Right lobe of liver (tissue), 6 donors: ENCODE results near the gene IGFALS. TPM values are rescaled to one million over a fixed set of nuclear protein-coding genes. Genes with fewer than 3 reads are reported as not detected.

Experiments
- ATAC-seq, 4 donors: fragments of 200-7000 bp; cut with Tn5 transposase; one replicate each; pipeline ENCODE4 v1.9.1; 2020; ENCODE audit warnings: mild to moderate bottlenecking in 4 of 4, moderate library complexity in 4 of 4
- DNase-seq, 3 donors: peaks; one replicate each; pipeline ENCODE4 v3.0.0-alpha.2; 2020
- H3K27ac ChIP-seq, 3 donors: fragments of 200-600 bp; one replicate each; pipeline ENCODE4 v1.8.0; 2022
- H3K27me3 ChIP-seq, 2 donors: fragments of 200-600 bp; one replicate each; pipeline ENCODE4 v1.8.0; 2022
- H3K36me3 ChIP-seq, 4 donors: fragments of 200-600 bp; sonication (generic) in 1 of 4; one replicate each; pipeline versions ENCODE4 v1.5.1 to v1.8.0; 2017 to 2022; ENCODE audit warnings: control low read depth in 1 of 4
- H3K4me1 ChIP-seq, 4 donors: fragments of 200-600 bp; sonication (generic) in 1 of 4; one replicate each; pipeline versions ENCODE4 v1.5.1 to v1.8.0; 2017 to 2022; ENCODE audit warnings: control low read depth in 1 of 4
- H3K4me3 ChIP-seq, 3 donors: fragments of 200-600 bp; one replicate each; pipeline ENCODE4 v1.8.0; 2022
- H3K9me3 ChIP-seq, 4 donors: fragments of 200-600 bp; sonication (generic) in 1 of 4; one replicate each; pipeline versions ENCODE4 v1.5.1 to v1.8.0; 2017 to 2022; ENCODE audit warnings: control low read depth in 1 of 4
- CTCF ChIP-seq, 4 donors: fragments of 200-600 bp in 3 of 4; fragments of 450-650 bp in 1 of 4; IDR thresholded peaks; one replicate each; pipeline versions ENCODE4 v1.5.1 to v1.8.0; 2016 to 2022; ENCODE audit warnings: antibody characterized with exemption in 4 of 4, mild to moderate bottlenecking in 2 of 4
- POLR2A ChIP-seq: fragments of 450-650 bp; IDR thresholded peaks from one replicate; pipeline ENCODE4 v1.6.1; 2017; ENCODE audit warnings: antibody characterized with exemption, mild to moderate bottlenecking
- WGBS: methylation state at CpG from one replicate; pipeline ENCODE4 v1.1.6; 2018; ENCODE audit warnings: low coverage, low lambda C conversion rate; ENCODE audit not compliant: insufficient coverage; ENCODE audit errors: missing lambda C conversion rate; 5-methylcytosine and 5-hydroxymethylcytosine counted together
- intact Hi-C, 2 donors: fragments of 100-400 bp; cut with DNase I; formaldehyde crosslinking; loops; one replicate each; pipeline versions ENCODE4 v1.11.2 to v1.14.1; 2022
- total RNA-seq, 6 experiments: library from RNA; depleted of rRNA in 2 of 6; stranded (reverse); fragments of >200 nt in 2 of 6; fragmentation: NEBNext Ultra II Directional in 3 of 6; extraction: Animal tissue kit (Norgen Biotek cat#: 25700) in 3 of 6; gene quantifications; one replicate each; pipeline versions ENCODE4 v1.1.0 to v1.2.4, GENCODE V29; 2016 to 2023
- donor health status: DM: no; HTN: yes; CAD: no.
- donor health status: DM: no; HTN: no; CAD: no.
- donor health status: DM: no; HTN: no; CAD: no.
- donor health status: DM: no; HTN: yes; CAD: no.
- donor health status: DM: no; HTN: yes; CAD: no.

IGFALS gene
- total RNA-seq, 6 experiments from 2014 or later, result 38.7 to 124 (median 85.3) TPM

- Histone ChIP-seq H3K9me3 (no peaks in the 10 kb centered on the region), H3K4me3 (no peak overlapping the region), H3K27ac (no peak overlapping the region), H3K36me3 (peaks cover 0 to 27% (median 8%) of the 10 kb centered on the region in 4 donors), H3K4me1 (no peaks in the 10 kb centered on the region), H3K27me3 (no peaks in the 10 kb centered on the region)
- ATAC-seq (no peak), DNase-seq (no peak)
- TF ChIP-seq POLR2A (no peak), CTCF (IDR thresholded peaks at IDR 0.05) (no peak)
- intact Hi-C loops, result no loop called here
- no CpG with 5 or more reads among the region's 32 CpGs for WGBS
Measured at GRCh38 chr16:1743376-1744337, 49.8 kb downstream of the IGFALS start.

GRCh38 chr16:1741553-1742165 is 51.8 kb downstream of the IGFALS start:
- Histone ChIP-seq H3K9me3 (no peaks in the 10 kb centered on the region), H3K27me3 (no peaks in the 10 kb centered on the region), H3K27ac (no peak overlapping the region), H3K4me1 (no peaks in the 10 kb centered on the region), H3K4me3 (no peak overlapping the region), H3K36me3 (peaks cover 0 to 13% (median 3%) of the 10 kb centered on the region in 4 donors)
- no peak for TF ChIP-seq POLR2A
- TF ChIP-seq CTCF (IDR thresholded peaks at IDR 0.05), result no peak
- WGBS, result 80% methylated on average over 1 of the region's 19 CpGs
- ATAC-seq (no peak), DNase-seq (no peak)
- intact Hi-C loops, result no loop called here

GRCh38 chr16:1740781-1741490 is 52.6 kb downstream of the IGFALS start:
- no peak overlapping the region for H3K27ac ChIP-seq
- H3K4me3 ChIP-seq, result no peak overlapping the region
- H3K4me1 ChIP-seq, result no peaks in the 10 kb centered on the region
- peaks cover 0 to 13% (median 3%) of the 10 kb centered on the region in 4 donors for H3K36me3 ChIP-seq
- WGBS, result 89% methylated on average over 7 of the region's 30 CpGs
- intact Hi-C loops, result no loop called here
- no peaks in the 10 kb centered on the region for H3K27me3 ChIP-seq
- DNase-seq, result no peak
- TF ChIP-seq POLR2A (no peak), CTCF (IDR thresholded peaks at IDR 0.05) (no peak)
- H3K9me3 ChIP-seq, result no peaks in the 10 kb centered on the region
- ATAC-seq, result peak in 1 of 4 donors; percentile 15

Other genes with a start within 250 kb of the IGFALS start
- 1 to 10 TPM; 2.9 to 8.9 (median 5.4) TPM for gene IFT140, start 181.6 kb downstream of the IGFALS start, total RNA-seq
- 1 to 10 TPM; 2.9 to 8.4 (median 5.8) TPM for gene CRAMP1, start 181.3 kb downstream of the IGFALS start, total RNA-seq
- 10 to 100 TPM; 31.0 to 47.7 (median 38.7) TPM for gene JPT2, start 115.4 kb downstream of the IGFALS start, total RNA-seq
- gene MAPK8IP3, start 87.5 kb downstream of the IGFALS start, total RNA-seq, result 10 to 100 TPM in 5 of 6 experiments, 1 to 10 TPM in 1; 8.7 to 37.3 (median 23.0) TPM
- gene NME3, start 22.2 kb downstream of the IGFALS start, total RNA-seq, result 10 to 100 TPM; 17.9 to 36.1 (median 23.2) TPM
- 10 to 100 TPM in 1 of 6 experiments, 1 to 10 TPM in 5; 3.8 to 11.1 (median 5.0) TPM for gene EME2, start 20.9 kb downstream of the IGFALS start, total RNA-seq
- 10 to 100 TPM; 42.5 to 90.5 (median 52.9) TPM for gene MRPS34, start 20.6 kb downstream of the IGFALS start, total RNA-seq
- gene SPSB3, start 11.1 kb downstream of the IGFALS start, total RNA-seq, result 10 to 100 TPM; 18.6 to 42.5 (median 34.5) TPM
- gene NUBP2, start 10.7 kb downstream of the IGFALS start, total RNA-seq, result 10 to 100 TPM; 21.1 to 90.3 (median 32.6) TPM
- 100 to 1,000 TPM in 4 of 6 experiments, 10 to 100 TPM in 2; 77.9 to 161 (median 143) TPM for gene HAGH, start 33.1 kb upstream of the IGFALS start, total RNA-seq
- 10 to 100 TPM; 25.5 to 96.5 (median 36.0) TPM for gene FAHD1, start 33.5 kb upstream of the IGFALS start, total RNA-seq
- gene MEIOB, start 78.5 kb upstream of the IGFALS start, total RNA-seq, result under 1 TPM in 2 of 6 experiments, not detected in 4; 0.39 to 0.40 TPM
- gene HS3ST6, start 124.7 kb upstream of the IGFALS start, total RNA-seq, result not detected
- gene MSRB1, start 149.5 kb upstream of the IGFALS start, total RNA-seq, result 100 to 1,000 TPM in 3 of 6 experiments, 10 to 100 TPM in 3; 63.4 to 121 (median 98.5) TPM
- gene RPL3L, start 161.0 kb upstream of the IGFALS start, total RNA-seq, result under 1 TPM in 1 of 6 experiments, not detected in 5; 0.12 TPM
- gene NDUFB10, start 165.8 kb upstream of the IGFALS start, total RNA-seq, result 100 to 1,000 TPM in 2 of 6 experiments, 10 to 100 TPM in 4; 68.7 to 210 (median 81.2) TPM
- 1,000 to 10,000 TPM in 1 of 6 experiments, 100 to 1,000 TPM in 5; 451 to 1,052 (median 541) TPM for gene RPS2, start 171.1 kb upstream of the IGFALS start, total RNA-seq
- gene RNF151, start 173.2 kb upstream of the IGFALS start, total RNA-seq, result not detected
- gene TBL3, start 178.3 kb upstream of the IGFALS start, total RNA-seq, result 10 to 100 TPM; 15.8 to 42.4 (median 18.1) TPM
- 1 to 10 TPM in 1 of 6 experiments, under 1 TPM in 3, not detected in 2; 0.51 to 1.3 (median 0.60) TPM for gene NOXO1, start 187.8 kb upstream of the IGFALS start, total RNA-seq
- gene GFER, start 190.5 kb upstream of the IGFALS start, total RNA-seq, result 10 to 100 TPM; 16.1 to 18.6 (median 18.0) TPM
- gene SYNGR3, start 196.3 kb upstream of the IGFALS start, total RNA-seq, result under 1 TPM in 1 of 6 experiments, not detected in 5; 0.22 TPM
- gene ZNF598, start 216.1 kb upstream of the IGFALS start, total RNA-seq, result 10 to 100 TPM; 21.6 to 46.4 (median 25.0) TPM
- gene NPW, start 226.1 kb upstream of the IGFALS start, total RNA-seq, result 10 to 100 TPM in 2 of 6 experiments, 1 to 10 TPM in 4; 2.7 to 12.3 (median 8.2) TPM
- 100 to 1,000 TPM; 129 to 284 (median 186) TPM for gene NHERF2, start 233.2 kb upstream of the IGFALS start, total RNA-seq